NCI-H2107 (cell line): ENCODE data around the gene WBP1.
"Not testable (repeated sequence)": the region's sequence is repeated elsewhere in the genome, so short reads cannot be mapped to it uniquely, and the experiment has no call there.

Experiments used
- DNase-seq: peaks from one replicate; lab custom pipeline; 2025; lab: John Stamatoyannopoulos, UW

The WBP1 gene

GRCh38 chr2:74482801-74483674 lies 24.8 kb downstream of the WBP1 start, which contains the start of the genes CCDC142 and TTC31:
TSS of gene CCDC142 (minus strand) at chr2:74482998. CDS start at chr2:74482837, 161 bp downstream.
TSS of gene TTC31 (plus strand) at chr2:74483081. CDS start at chr2:74483096, 15 bp downstream.
- peak; percentile 87 for DNase-seq

GRCh38 chr2:74483675-74484164 lies 25.5 kb downstream of the WBP1 start:
- not testable (repeated sequence) for DNase-seq

GRCh38 chr2:74486141-74486540 lies 27.9 kb downstream of the WBP1 start:
- DNase-seq: no peak

- DNase-seq: no peak
Measured at GRCh38 chr2:74488643-74489481, 30.6 kb downstream of the WBP1 start.

- DNase-seq: no peak
Measured at GRCh38 chr2:74489906-74490305, 31.7 kb downstream of the WBP1 start.

- no peak for DNase-seq
Measured at GRCh38 chr2:74491648-74492544, 33.7 kb downstream of the WBP1 start.

- no peak for DNase-seq
Measured at GRCh38 chr2:74493546-74493945, 35.3 kb downstream of the WBP1 start.

GRCh38 chr2:74495440-74495839 lies 37.2 kb downstream of the WBP1 start:
- no peak for DNase-seq

GRCh38 chr2:74496997-74497776 lies 38.9 kb downstream of the WBP1 start:
- DNase-seq: no peak

- no peak for DNase-seq
Measured at GRCh38 chr2:74497777-74498499, 39.7 kb downstream of the WBP1 start.

GRCh38 chr2:74498500-74499266 lies 40.4 kb downstream of the WBP1 start:
- DNase-seq: no peak

- DNase-seq: no peak
Measured at GRCh38 chr2:74499267-74499939, 41.2 kb downstream of the WBP1 start, which contains the start of gene LBX2. TSS of gene LBX2 (minus strand) at chr2:74499603. CDS start at chr2:74499537, 66 bp downstream.

GRCh38 chr2:74499940-74500577 lies 41.8 kb downstream of the WBP1 start:
- no peak for DNase-seq

GRCh38 chr2:74500578-74500946 lies 42.3 kb downstream of the WBP1 start:
- no peak for DNase-seq

GRCh38 chr2:74501335-74502071 lies 43.3 kb downstream of the WBP1 start:
- DNase-seq: no peak

GRCh38 chr2:74502147-74502719 lies 44.0 kb downstream of the WBP1 start:
- no peak for DNase-seq
